GM12878 (cell line): ENCODE measurements around the gene CCDC83. TPM values are rescaled to one million over a fixed set of nuclear protein-coding genes. Genes with fewer than 3 reads are reported as not detected.

ENCODE experiments used
- ATAC-seq: fragments of 200-7000 bp; cut with Tn5 transposase; 3 replicates; pipeline ENCODE4 v1.9.1; 2020; ENCODE audit warnings: mild to moderate bottlenecking, moderate library complexity
- BruUV-seq: library from RNA; stranded (reverse); fragments of 400-500 nt; replicated peaks from 2 replicates; lab custom pipeline; 2021; lab: Mats Ljungman, UMichigan
- CTCF ChIA-PET: fragments of 300-600 bp; sonication (Branson Sonifier 250); formaldehyde crosslinking; extraction: SDS; loops from one replicate; lab custom pipeline; 2021; ENCODE audit warnings: inconsistent platforms; lab: Yijun Ruan, JAX
- POLR2A ChIA-PET: fragments of 350-600 bp; formaldehyde crosslinking; extraction: SDS; loops from one replicate; lab custom pipeline; 2021; ENCODE audit warnings: inconsistent platforms; lab: Charles Lee
- RAD21 ChIA-PET: fragments of 300-600 bp; sonication (Branson Sonifier 250); formaldehyde crosslinking; loops from one replicate; lab custom pipeline; 2023; ENCODE audit warnings: antibody characterized with exemption; ENCODE audit not compliant: unreplicated experiment; lab: Charles Lee
- SMC1A ChIA-PET: fragments of 300-600 bp; sonication (Branson Sonifier 250); formaldehyde crosslinking; loops from one replicate; lab custom pipeline; 2023; ENCODE audit not compliant: unreplicated experiment, uncharacterized antibody; lab: Charles Lee
- DNase-seq: peaks from one replicate; pipeline ENCODE4 v3.0.0-alpha.2; 2011; ENCODE audit warnings: low read depth, low spot score
- FAIRE-seq: peaks from 3 replicates; lab custom pipeline; 2011; peaks lifted over from hg19 to GRCh38; lab: Jason Lieb, UNC
- H2AFZ ChIP-seq: 2 replicates; pipeline ENCODE4 v1.6.0; 2011; ENCODE audit warnings: low read depth, low read length, control low read depth; ENCODE audit not compliant: control insufficient read depth
- H3K27ac ChIP-seq: 2 replicates; pipeline ENCODE4 v1.5.1; 2011; ENCODE audit warnings: control low read depth; ENCODE audit not compliant: control insufficient read depth, insufficient read depth
- H3K27me3 ChIP-seq, 2 experiments: replicated peaks in 1 of 2; 2 replicates each; pipeline versions ENCODE4 v1.6.0 to v1.6.1; 2011; ENCODE audit warnings: low read length in 1 of 2; ENCODE audit not compliant: control insufficient read depth in 2 of 2, insufficient read depth in 2 of 2
- H3K36me3 ChIP-seq, 2 experiments: 2 replicates each; pipeline ENCODE4 v1.5.1; 2011; ENCODE audit warnings: low read length in 1 of 2; ENCODE audit not compliant: control insufficient read depth in 2 of 2, insufficient read depth in 2 of 2
- H3K4me1 ChIP-seq: 2 replicates; pipeline ENCODE4 v1.6.1; 2011; ENCODE audit warnings: mild to moderate bottlenecking, low read length, moderate library complexity, mixed read lengths; ENCODE audit not compliant: control insufficient read depth, insufficient read depth
- H3K4me2 ChIP-seq: 2 replicates; pipeline ENCODE4 v1.6.0; 2011; ENCODE audit warnings: control low read depth; ENCODE audit not compliant: control insufficient read depth, insufficient read depth
- H3K4me3 ChIP-seq: fragments of 200-600 bp; sonication (generic); 2 replicates; pipeline ENCODE4 v1.5.1; 2016
- H3K79me2 ChIP-seq: 2 replicates; pipeline ENCODE4 v1.6.0; 2011; ENCODE audit warnings: low read length; ENCODE audit not compliant: control insufficient read depth, insufficient read depth
- H3K9ac ChIP-seq: 2 replicates; pipeline ENCODE4 v1.8.0; 2011; ENCODE audit warnings: low read length, control low read depth, mixed read lengths; ENCODE audit not compliant: control insufficient read depth, insufficient read depth
- H3K9me3 ChIP-seq: replicated peaks from 3 replicates; pipeline ENCODE4 v1.5.1; 2011; ENCODE audit warnings: mild to moderate bottlenecking, low read length; ENCODE audit not compliant: control insufficient read depth, insufficient read depth
- H4K20me1 ChIP-seq: 2 replicates; pipeline ENCODE4 v1.6.0; 2011; ENCODE audit not compliant: control insufficient read depth, insufficient read depth
- ATF7 ChIP-seq: fragments of 450-650 bp; IDR thresholded peaks from 2 replicates; pipeline ENCODE4 v1.6.1; 2016; ENCODE audit warnings: low read depth, mild to moderate bottlenecking
- BACH1 ChIP-seq: fragments of 450-650 bp; IDR thresholded peaks from 2 replicates; pipeline ENCODE4 v1.6.1; 2017; ENCODE audit warnings: mild to moderate bottlenecking, borderline replicate concordance
- CBFB ChIP-seq: IDR thresholded peaks from 2 replicates; pipeline ENCODE4 v1.6.1; 2016; ENCODE audit warnings: antibody characterized with exemption, low read depth
- CHD1 ChIP-seq: IDR thresholded peaks from 2 replicates; pipeline ENCODE4 v1.6.1; 2012; ENCODE audit warnings: low read depth, low read length, improper control_type of control experiment
- DPF2 ChIP-seq: fragments of 450-650 bp; IDR thresholded peaks from 2 replicates; pipeline ENCODE4 v1.6.1; 2017; ENCODE audit warnings: mild to moderate bottlenecking
- EP300 ChIP-seq, 2 experiments: fragments of 150-350 bp in 1 of 2; IDR thresholded peaks; 2 replicates each; pipeline ENCODE4 v1.6.1; 2011 to 2012; ENCODE audit warnings: low read depth in 2 of 2, low read length in 2 of 2, borderline replicate concordance in 1 of 2, improper control_type of control experiment in 1 of 2, inconsistent platforms in 1 of 2; ENCODE audit not compliant: control insufficient read depth in 1 of 2
- MEF2A ChIP-seq: IDR thresholded peaks from 2 replicates; pipeline ENCODE4 v1.6.1; 2011; ENCODE audit warnings: low read depth, mild to moderate bottlenecking, low read length, moderate library complexity; ENCODE audit not compliant: insufficient read depth
- MEF2B ChIP-seq: fragments of 450-650 bp; IDR thresholded peaks from 2 replicates; pipeline ENCODE4 v1.6.1; 2018; ENCODE audit warnings: mild to moderate bottlenecking, moderate library complexity; ENCODE audit not compliant: partially characterized antibody, poor library complexity, severe bottlenecking
- NFIC ChIP-seq: IDR thresholded peaks from 2 replicates; pipeline ENCODE4 v1.6.1; 2012; ENCODE audit warnings: low read depth, mild to moderate bottlenecking, inconsistent platforms, low read length, moderate library complexity
- PAX5 ChIP-seq: IDR thresholded peaks from 2 replicates; pipeline ENCODE4 v1.6.1; 2011; ENCODE audit warnings: low read depth, low read length, borderline replicate concordance
- PML ChIP-seq: IDR thresholded peaks from 2 replicates; pipeline ENCODE4 v1.6.1; 2012; ENCODE audit warnings: low read length, inconsistent platforms
- POLR2A ChIP-seq: IDR thresholded peaks from 2 replicates; pipeline ENCODE4 v1.6.1; 2011; ENCODE audit warnings: low read depth, mild to moderate bottlenecking, low read length
- RB1 ChIP-seq: fragments of 450-650 bp; formaldehyde crosslinking; IDR thresholded peaks from 2 replicates; pipeline ENCODE4 v1.6.1; 2017; ENCODE audit warnings: mild to moderate bottlenecking, borderline replicate concordance
- SIN3A ChIP-seq: IDR thresholded peaks from 2 replicates; pipeline ENCODE4 v1.6.1; 2012; ENCODE audit warnings: low read depth, low read length, improper control_type of control experiment
- SUZ12 ChIP-seq: fragments of 200-600 bp; sonication (generic); IDR thresholded peaks from one replicate; pipeline ENCODE4 v1.6.1; 2018; ENCODE audit warnings: antibody characterized with exemption, mild to moderate bottlenecking; ENCODE audit not compliant: unreplicated experiment
- TAF1 ChIP-seq: IDR thresholded peaks from 2 replicates; pipeline ENCODE4 v1.6.1; 2011; ENCODE audit warnings: mild to moderate bottlenecking, low read depth, low read length, borderline replicate concordance
- TBL1XR1 ChIP-seq: IDR thresholded peaks from 2 replicates; pipeline ENCODE4 v1.6.1; 2012; ENCODE audit warnings: low read depth, low read length, improper control_type of control experiment
- WGBS: methylation state at CpG from one replicate; pipeline ENCODE4 v1.1.6; 2016; ENCODE audit warnings: low lambda C conversion rate; ENCODE audit not compliant: insufficient replicate concordance, insufficient coverage; ENCODE audit errors: missing lambda C conversion rate; 5-methylcytosine and 5-hydroxymethylcytosine counted together
- in situ Hi-C: fragments of 300-500 bp; cut with MboI; formaldehyde crosslinking; loops from 9 replicates; pipeline ENCODE4 v1.14.3; 2018; ENCODE audit warnings: mixed read lengths
- intact Hi-C: fragments of 100-400 bp; cut with micrococcal nuclease; formaldehyde crosslinking; loops from one replicate; pipeline ENCODE4 v1.14.2; 2022; ENCODE audit not compliant: unreplicated experiment
- polyA plus RNA-seq, 11 experiments: library from polyadenylated mRNA; depleted of rRNA in 4 of 11; unstranded in 6 of 11; stranded (reverse) in 5 of 11; fragments of >200 nt; fragmentation: Nextera tagmentation in 4 of 11; fragmentation: Illumina TruSeq in 1 of 11; extraction: Ambion mirVana in 4 of 11; extraction: Trizol in 1 of 11; gene quantifications; 1 replicate in 1 of 11; 2 replicates in 10 of 11; pipeline versions ENCODE4 v1.2.1 to v1.2.3, GENCODE V29; 2011 to 2016; ENCODE audit warnings: inconsistent platforms in 2 of 11, missing spikeins in 2 of 11, low read depth in 1 of 11
- total RNA-seq, 4 experiments: library from RNA; depleted of rRNA in 3 of 4; stranded (reverse); fragments of >200 nt in 3 of 4; fragmentation: Illumina TruSeq in 1 of 4; extraction: Trizol in 1 of 4; gene quantifications; 2 replicates each; pipeline versions ENCODE4 v1.2.1 to v1.2.3, GENCODE V29; 2013 to 2021
- TF ChIP-seq, protein P1 (sequence below): fragments of 450-650 bp; IDR thresholded peaks from 2 replicates; pipeline ENCODE4 v1.6.1; 2017; ENCODE audit warnings: antibody characterized with exemption, mild to moderate bottlenecking, moderate library complexity
- TF ChIP-seq, protein P2 (sequence below): fragments of 450-650 bp; IDR thresholded peaks from 2 replicates; pipeline ENCODE4 v1.6.1; 2017; ENCODE audit warnings: mild to moderate bottlenecking, low read depth, inconsistent platforms; ENCODE audit not compliant: poor library complexity, severe bottlenecking

Gene CCDC83
- total and polyA plus RNA-seq, 10 of the 15 experiments (the other 5 are each of a cell fraction or from before 2014, with no cell fraction given): not detected

DNA sequence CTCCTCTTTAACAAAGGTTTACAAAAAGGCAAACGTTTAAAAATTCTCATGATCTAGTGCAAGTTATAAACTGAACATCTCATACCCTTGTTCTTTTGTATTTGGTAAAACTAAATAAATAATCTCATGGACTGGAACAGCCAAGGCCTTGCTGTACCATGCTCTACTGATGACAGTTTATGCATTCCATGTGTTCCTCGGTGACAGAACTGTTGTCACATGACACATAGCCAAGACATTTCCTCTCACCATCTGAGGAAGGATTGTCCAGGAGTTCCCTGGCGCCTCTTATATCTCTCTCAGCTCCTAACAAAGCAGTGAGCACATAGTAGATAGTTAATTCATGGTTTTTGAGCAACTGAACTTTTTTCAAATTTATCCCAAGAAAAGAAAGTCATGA, 12.6 kb downstream of the CCDC83 start:
- SMC1A ChIA-PET: interaction anchor here (1.1 to 1.7 kb wide), 2 partner anchors 9 to 34 kb away, joined by 4 read pairs; no protein-coding TSS in a partner anchor
- no peak for FAIRE-seq
- in situ Hi-C loops: no loop called here

DNA sequence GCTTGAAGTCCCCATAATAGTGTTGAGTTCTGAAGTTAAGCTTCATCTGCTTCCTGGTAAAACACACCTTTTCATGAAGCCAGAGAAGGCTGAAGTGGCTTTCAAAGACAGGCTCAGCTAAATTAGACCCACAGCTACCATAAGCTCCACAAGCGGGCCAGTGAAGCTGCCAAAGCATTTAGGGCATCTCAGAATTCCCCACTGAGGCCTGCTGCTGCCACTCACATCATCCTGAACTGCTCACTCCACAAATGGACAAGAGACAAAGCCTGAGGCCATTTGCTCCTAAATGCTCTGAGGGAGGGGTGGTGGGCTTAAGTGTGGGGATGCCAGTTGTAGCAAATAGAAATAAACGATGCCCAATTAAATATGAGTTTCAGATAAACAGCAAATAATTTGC, 14.6 kb downstream of the CCDC83 start:
- no peak overlapping the region for H3K9ac ChIP-seq
- 20% methylated on average over 2 of the region's 2 CpGs for WGBS
- H3K4me3 ChIP-seq: no peak overlapping the region
- H3K4me1 ChIP-seq: no peaks in the 10 kb centered on the region
- RAD21 ChIA-PET: interaction anchor here (1.5 kb wide), 1 partner anchor 12 kb away, joined by 3 read pairs; no protein-coding TSS in a partner anchor
- H3K4me2 ChIP-seq: no peak overlapping the region
- ATAC-seq (no peak), FAIRE-seq (no peak), DNase-seq (no peak)
- no peaks in the 10 kb centered on the region for H3K9me3 ChIP-seq
- SMC1A ChIA-PET: no interaction called here
- no TSS peak for BruUV-seq
- no peaks in the 10 kb centered on the region for H3K79me2 ChIP-seq
- H3K27ac ChIP-seq: no peak overlapping the region
- intact Hi-C loops: no loop called here
- no peaks in the 10 kb centered on the region; a peak in 1 of 4 replicates for H3K27me3 ChIP-seq
- no peaks in the 10 kb centered on the region for H4K20me1 ChIP-seq
- in situ Hi-C loops: no loop called here
- POLR2A ChIA-PET: no interaction called here
- no peaks in the 10 kb centered on the region for H3K36me3 ChIP-seq
- CTCF ChIA-PET: no interaction called here
- H2AFZ ChIP-seq: no peak overlapping the region
- no peak for TF ChIP-seq PML
- TF ChIP-seq TBL1XR1: no peak
- TF ChIP-seq, protein P1, sequence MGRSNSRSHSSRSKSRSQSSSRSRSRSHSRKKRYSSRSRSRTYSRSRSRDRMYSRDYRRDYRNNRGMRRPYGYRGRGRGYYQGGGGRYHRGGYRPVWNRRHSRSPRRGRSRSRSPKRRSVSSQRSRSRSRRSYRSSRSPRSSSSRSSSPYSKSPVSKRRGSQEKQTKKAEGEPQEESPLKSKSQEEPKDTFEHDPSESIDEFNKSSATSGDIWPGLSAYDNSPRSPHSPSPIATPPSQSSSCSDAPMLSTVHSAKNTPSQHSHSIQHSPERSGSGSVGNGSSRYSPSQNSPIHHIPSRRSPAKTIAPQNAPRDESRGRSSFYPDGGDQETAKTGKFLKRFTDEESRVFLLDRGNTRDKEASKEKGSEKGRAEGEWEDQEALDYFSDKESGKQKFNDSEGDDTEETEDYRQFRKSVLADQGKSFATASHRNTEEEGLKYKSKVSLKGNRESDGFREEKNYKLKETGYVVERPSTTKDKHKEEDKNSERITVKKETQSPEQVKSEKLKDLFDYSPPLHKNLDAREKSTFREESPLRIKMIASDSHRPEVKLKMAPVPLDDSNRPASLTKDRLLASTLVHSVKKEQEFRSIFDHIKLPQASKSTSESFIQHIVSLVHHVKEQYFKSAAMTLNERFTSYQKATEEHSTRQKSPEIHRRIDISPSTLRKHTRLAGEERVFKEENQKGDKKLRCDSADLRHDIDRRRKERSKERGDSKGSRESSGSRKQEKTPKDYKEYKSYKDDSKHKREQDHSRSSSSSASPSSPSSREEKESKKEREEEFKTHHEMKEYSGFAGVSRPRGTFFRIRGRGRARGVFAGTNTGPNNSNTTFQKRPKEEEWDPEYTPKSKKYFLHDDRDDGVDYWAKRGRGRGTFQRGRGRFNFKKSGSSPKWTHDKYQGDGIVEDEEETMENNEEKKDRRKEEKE: no peak
- TF ChIP-seq PAX5: no peak
- TF ChIP-seq ATF7: no peak
- TF ChIP-seq, protein P2, sequence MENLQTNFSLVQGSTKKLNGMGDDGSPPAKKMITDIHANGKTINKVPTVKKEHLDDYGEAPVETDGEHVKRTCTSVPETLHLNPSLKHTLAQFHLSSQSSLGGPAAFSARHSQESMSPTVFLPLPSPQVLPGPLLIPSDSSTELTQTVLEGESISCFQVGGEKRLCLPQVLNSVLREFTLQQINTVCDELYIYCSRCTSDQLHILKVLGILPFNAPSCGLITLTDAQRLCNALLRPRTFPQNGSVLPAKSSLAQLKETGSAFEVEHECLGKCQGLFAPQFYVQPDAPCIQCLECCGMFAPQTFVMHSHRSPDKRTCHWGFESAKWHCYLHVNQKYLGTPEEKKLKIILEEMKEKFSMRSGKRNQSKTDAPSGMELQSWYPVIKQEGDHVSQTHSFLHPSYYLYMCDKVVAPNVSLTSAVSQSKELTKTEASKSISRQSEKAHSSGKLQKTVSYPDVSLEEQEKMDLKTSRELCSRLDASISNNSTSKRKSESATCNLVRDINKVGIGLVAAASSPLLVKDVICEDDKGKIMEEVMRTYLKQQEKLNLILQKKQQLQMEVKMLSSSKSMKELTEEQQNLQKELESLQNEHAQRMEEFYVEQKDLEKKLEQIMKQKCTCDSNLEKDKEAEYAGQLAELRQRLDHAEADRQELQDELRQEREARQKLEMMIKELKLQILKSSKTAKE: no peak
- TF ChIP-seq POLR2A: no peak
- no peak for TF ChIP-seq TAF1

More for the DNA sequence above, 12.6 kb downstream of the CCDC83 start:
- ATAC-seq (no peak), DNase-seq (no peak)
- H3K4me1 ChIP-seq: no peaks in the 10 kb centered on the region
- no peaks in the 10 kb centered on the region for H3K79me2 ChIP-seq
- intact Hi-C loops: no loop called here
- no peak overlapping the region for H2AFZ ChIP-seq
- no peaks in the 10 kb centered on the region for H4K20me1 ChIP-seq
- ChIA-PET POLR2A (no interaction called here), RAD21 (no interaction called here), CTCF (no interaction called here)
- TF ChIP-seq CBFB (no peak), MEF2B (no peak), SUZ12 (no peak), RB1 (no peak), DPF2 (no peak), MEF2A (no peak), BACH1 (no peak), NFIC (no peak), PML (no peak), EP300 (IDR thresholded peaks at IDR 0.05; ENCODE audit: borderline replicate concordance in 1 of 2, control insufficient read depth in 1 of 2, low read depth in 2 of 2, low read length in 2 of 2) (no peak), TAF1 (no peak), CHD1 (no peak), SIN3A (no peak)
- H3K9ac ChIP-seq: no peak overlapping the region
- BruUV-seq: no TSS peak
- H3K4me3 ChIP-seq: no peak overlapping the region
- no peaks in the 10 kb centered on the region for H3K9me3 ChIP-seq
- 0% methylated on average over 3 of the region's 3 CpGs for WGBS
- H3K4me2 ChIP-seq: no peak overlapping the region
- H3K36me3 ChIP-seq: no peaks in the 10 kb centered on the region
- H3K27me3 ChIP-seq: no peaks in the 10 kb centered on the region; a peak in 2 of 4 replicates
- no peak overlapping the region for H3K27ac ChIP-seq
